ENCODE measurements around the gene FBXL19. TPM values are rescaled to one million over a fixed set of nuclear protein-coding genes. Genes with fewer than 3 reads are reported as not detected.

The FBXL19 gene
- 26.6 and 34.0 TPM in 2 replicates for total RNA-seq

GRCh38 chr16:30923554-30924075, at the start of gene FBXL19:
Gene FBXL19, plus strand, starts transcription at chr16:30923572. Its CDS starts 2,183 bp downstream, at chr16:30925755.

GRCh38 chr16:30893744-30894539, 29.4 kb upstream of the FBXL19 start, which contains the start of gene BCL7C:
Gene BCL7C, minus strand, starts transcription at chr16:30894077. Its CDS starts 133 bp downstream, at chr16:30893944.

DNA sequence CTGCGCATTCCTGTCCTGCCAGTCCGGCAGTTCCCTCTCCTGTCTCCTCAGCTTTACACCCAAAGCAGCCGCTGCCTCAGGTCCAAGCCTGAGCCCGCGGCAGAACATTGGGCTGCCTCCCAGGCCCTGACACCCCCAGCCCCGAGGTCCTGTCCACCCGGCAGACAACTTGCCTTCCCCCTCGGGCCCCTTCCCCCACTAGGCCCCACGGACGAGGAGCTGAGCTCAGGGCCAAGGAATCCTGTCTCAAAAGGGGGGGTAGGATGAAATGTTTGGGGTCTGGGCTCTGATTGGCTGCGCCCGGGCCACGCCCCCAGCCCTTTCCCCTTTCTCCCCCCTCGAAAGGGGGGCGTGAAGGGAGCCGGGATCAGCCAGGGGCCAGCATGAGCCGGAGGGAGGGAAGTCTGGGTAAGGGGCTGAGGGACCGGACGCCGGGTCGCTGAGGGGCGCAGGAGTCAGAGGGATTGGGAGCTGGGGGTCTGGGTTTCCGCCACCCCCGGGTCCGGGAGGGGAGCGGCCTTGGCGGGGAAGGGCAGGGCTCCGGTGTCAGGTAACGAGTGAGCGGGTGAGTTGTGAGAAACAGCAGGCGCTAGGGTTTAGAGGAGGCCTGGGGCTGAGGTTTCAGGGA, 27.0 kb upstream of the FBXL19 start, which contains the start of gene CTF1:
TSS of gene CTF1 (plus strand) at position 354 of the 628 bp plus-strand sequence. CDS start at position 384, 30 bp downstream.

DNA sequence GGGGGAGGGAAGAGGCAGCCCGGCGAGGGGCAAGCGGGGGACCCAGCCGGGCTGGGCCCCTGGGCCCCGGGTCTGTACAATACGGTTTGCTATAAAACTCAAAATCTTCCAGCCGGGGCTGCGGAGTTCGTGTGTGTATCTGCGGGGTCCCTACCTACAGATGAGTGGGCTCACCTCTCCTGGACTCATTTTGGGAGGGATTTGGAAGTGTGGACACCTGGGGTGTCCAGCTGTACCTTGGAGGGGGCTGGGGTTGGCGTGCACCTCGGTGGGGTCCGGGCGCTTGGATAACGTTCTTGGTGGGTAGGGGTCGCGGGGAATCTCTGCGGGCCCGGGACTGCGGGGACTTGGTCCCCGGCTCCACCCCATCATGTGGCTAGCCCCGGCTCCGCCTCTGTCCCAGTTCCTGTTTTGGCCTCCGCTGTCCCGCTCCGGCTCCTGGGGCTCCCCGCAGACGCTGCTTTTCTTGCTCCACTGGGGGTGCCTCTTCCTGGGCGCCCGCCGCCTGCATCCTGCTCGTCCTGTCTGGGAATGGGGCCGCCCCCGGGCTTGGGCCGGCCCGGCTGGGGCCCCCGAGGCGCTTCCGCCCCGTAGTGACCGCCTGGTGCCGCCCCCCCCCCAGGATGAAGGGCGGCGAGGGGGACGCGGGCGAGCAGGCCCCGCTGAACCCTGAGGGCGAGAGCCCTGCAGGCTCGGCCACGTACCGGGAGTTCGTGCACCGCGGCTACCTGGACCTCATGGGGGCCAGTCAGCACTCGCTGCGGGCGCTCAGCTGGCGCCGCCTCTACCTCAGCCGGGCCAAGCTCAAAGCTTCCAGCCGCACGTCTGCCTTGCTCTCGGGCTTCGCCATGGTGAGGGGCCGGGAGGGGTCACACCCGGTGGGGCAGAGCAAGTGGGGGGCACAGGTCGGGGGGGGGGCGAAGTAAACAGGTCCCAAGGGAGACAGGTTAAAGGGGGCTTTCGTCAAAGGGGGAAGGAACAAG, 25.6 kb downstream of the FBXL19 start, which contains the start of gene ORAI3:
TSS of gene ORAI3 (plus strand) at position 402 of the 983 bp plus-strand sequence. CDS start at position 624, 222 bp downstream.

GRCh38 chr16:30957456-30958174, 34.2 kb downstream of the FBXL19 start, which contains the start of gene SETD1A:
Gene SETD1A, plus strand, starts transcription at chr16:30957754. Its CDS starts 978 bp downstream, at chr16:30958732.

GRCh38 chr16:30984669-30985400, 61.5 kb downstream of the FBXL19 start, which contains the start of gene HSD3B7:
Gene HSD3B7, plus strand, starts transcription at chr16:30985207. Its CDS starts 452 bp downstream, at chr16:30985659.

Other genes with a start within 250 kb of the FBXL19 start
- 12.8 and 19.9 TPM in 2 replicates for gene SRCAP, start 224.4 kb upstream of the FBXL19 start, total RNA-seq
- 38.6 and 46.6 TPM in 2 replicates for gene PHKG2, start 175.1 kb upstream of the FBXL19 start, total RNA-seq
- gene CFAP119, start 161.5 kb upstream of the FBXL19 start, total RNA-seq, result 4.6 and 6.9 TPM in 2 replicates
- 80.1 and 86.3 TPM in 2 replicates for gene RNF40, start 161.2 kb upstream of the FBXL19 start, total RNA-seq
- 11.3 and 13.8 TPM in 2 replicates for gene ZNF629, start 136.4 kb upstream of the FBXL19 start, total RNA-seq
- gene BCL7C, start 29.5 kb upstream of the FBXL19 start, total RNA-seq, result 77.8 and 85.3 TPM in 2 replicates
- gene CTF1, start 27.0 kb upstream of the FBXL19 start, total RNA-seq, result 3.9 and 11.2 TPM in 2 replicates
- 65.9 and 71.5 TPM in 2 replicates for gene ORAI3, start 25.5 kb downstream of the FBXL19 start, total RNA-seq
- 3.2 TPM in 2 replicates for gene SETD1A, start 34.2 kb downstream of the FBXL19 start, total RNA-seq
- 24.5 and 26.2 TPM in 2 replicates for gene HSD3B7, start 61.6 kb downstream of the FBXL19 start, total RNA-seq
- gene STX1B, start 87.1 kb downstream of the FBXL19 start, total RNA-seq, result 0.86 and 1.4 TPM in 2 replicates
- gene STX4, start 110.0 kb downstream of the FBXL19 start, total RNA-seq, result 24.8 and 36.2 TPM in 2 replicates
- 14.4 and 16.1 TPM in 2 replicates for gene ZNF668, start 150.7 kb downstream of the FBXL19 start, total RNA-seq
- gene ZNF646, start 150.8 kb downstream of the FBXL19 start, total RNA-seq, result 6.9 and 15.6 TPM in 2 replicates
- gene PRSS53, start 165.4 kb downstream of the FBXL19 start, total RNA-seq, result under 0.01 and 1.4 TPM in 2 replicates
- 211 and 231 TPM in 2 replicates for gene VKORC1, start 171.2 kb downstream of the FBXL19 start, total RNA-seq
- gene BCKDK, start 184.8 kb downstream of the FBXL19 start, total RNA-seq, result 64.9 and 65.9 TPM in 2 replicates
- 31.2 and 33.7 TPM in 2 replicates for gene KAT8, start 194.1 kb downstream of the FBXL19 start, total RNA-seq
- not detected in 2 replicates for gene PRSS8, start 212.2 kb downstream of the FBXL19 start, total RNA-seq
- 0.18 and 2.0 TPM in 2 replicates for gene PRSS36, start 226.5 kb downstream of the FBXL19 start, total RNA-seq